Smooth muscle cell (in vitro differentiated cells): ENCODE results near the gene CCDC60. TPM values are rescaled to one million over a fixed set of nuclear protein-coding genes. Genes with fewer than 3 reads are reported as not detected.

Source experiments
- DNase-seq: peaks from one replicate; lab custom pipeline; 2025; ENCODE audit not compliant: unreplicated experiment; lab: John Stamatoyannopoulos, UW
- H2AFZ ChIP-seq: fragments of 200-600 bp; sonication (generic); 2 replicates; pipeline ENCODE4 v1.6.0; 2016; ENCODE audit warnings: antibody characterized with exemption, low read depth, mild to moderate bottlenecking
- H3F3A ChIP-seq: fragments of 200-600 bp; sonication (generic); 2 replicates; pipeline ENCODE4 v1.6.0; 2017; ENCODE audit warnings: antibody characterized with exemption, low read depth
- H3K27ac ChIP-seq: fragments of 200-600 bp; sonication (generic); 2 replicates; pipeline ENCODE4 v1.5.1; 2016; ENCODE audit warnings: low read depth, mild to moderate bottlenecking
- H3K27me3 ChIP-seq: fragments of 200-600 bp; sonication (generic); 2 replicates; pipeline ENCODE4 v1.6.1; 2016; ENCODE audit warnings: low read depth, mild to moderate bottlenecking
- H3K36me3 ChIP-seq: fragments of 200-600 bp; sonication (generic); 2 replicates; pipeline ENCODE4 v1.5.1; 2016; ENCODE audit warnings: low read depth
- H3K4me1 ChIP-seq: fragments of 200-600 bp; sonication (generic); 2 replicates; pipeline ENCODE4 v1.5.1; 2016; ENCODE audit warnings: low read depth
- H3K4me2 ChIP-seq: fragments of 200-600 bp; sonication (generic); 2 replicates; pipeline ENCODE4 v1.6.0; 2016; ENCODE audit warnings: mild to moderate bottlenecking
- H3K4me3 ChIP-seq: fragments of 200-600 bp; sonication (generic); 2 replicates; pipeline ENCODE4 v1.5.1; 2016; ENCODE audit warnings: mild to moderate bottlenecking
- H3K79me2 ChIP-seq: fragments of 200-600 bp; sonication (generic); 2 replicates; pipeline ENCODE4 v1.6.0; 2016; ENCODE audit warnings: low read depth, mild to moderate bottlenecking
- H3K9ac ChIP-seq: fragments of 200-600 bp; sonication (generic); 2 replicates; pipeline ENCODE4 v1.6.0; 2016; ENCODE audit warnings: low read depth
- H3K9me3 ChIP-seq: fragments of 200-600 bp; sonication (generic); replicated peaks from 2 replicates; pipeline ENCODE4 v1.5.1; 2016; ENCODE audit warnings: low read depth
- H4K20me1 ChIP-seq: fragments of 200-600 bp; sonication (generic); 2 replicates; pipeline ENCODE4 v1.6.0; 2016; ENCODE audit warnings: low read depth
- CTCF ChIP-seq: fragments of 200-600 bp; sonication (generic); IDR thresholded peaks from 2 replicates; pipeline ENCODE4 v1.5.1; 2017; ENCODE audit warnings: borderline replicate concordance, mild to moderate bottlenecking, antibody characterized with exemption; ENCODE audit not compliant: insufficient read depth, poor library complexity, severe bottlenecking
- WGBS: methylation state at CpG from one replicate; pipeline ENCODE4 v1.1.7; 2016; ENCODE audit warnings: low lambda C conversion rate; 5-methylcytosine and 5-hydroxymethylcytosine counted together
- polyA plus RNA-seq: library from polyadenylated mRNA; unstranded; fragments of >200 nt; fragmentation: Nextera tagmentation; extraction: Ambion mirVana; gene quantifications from 2 replicates; pipeline ENCODE4 v1.2.1, GENCODE V29; 2016
- total RNA-seq: library from RNA; depleted of rRNA; stranded (reverse); fragments of >200 nt; gene quantifications from 2 replicates; pipeline ENCODE4 v1.2.3, GENCODE V29; 2014

Gene CCDC60, protein sequence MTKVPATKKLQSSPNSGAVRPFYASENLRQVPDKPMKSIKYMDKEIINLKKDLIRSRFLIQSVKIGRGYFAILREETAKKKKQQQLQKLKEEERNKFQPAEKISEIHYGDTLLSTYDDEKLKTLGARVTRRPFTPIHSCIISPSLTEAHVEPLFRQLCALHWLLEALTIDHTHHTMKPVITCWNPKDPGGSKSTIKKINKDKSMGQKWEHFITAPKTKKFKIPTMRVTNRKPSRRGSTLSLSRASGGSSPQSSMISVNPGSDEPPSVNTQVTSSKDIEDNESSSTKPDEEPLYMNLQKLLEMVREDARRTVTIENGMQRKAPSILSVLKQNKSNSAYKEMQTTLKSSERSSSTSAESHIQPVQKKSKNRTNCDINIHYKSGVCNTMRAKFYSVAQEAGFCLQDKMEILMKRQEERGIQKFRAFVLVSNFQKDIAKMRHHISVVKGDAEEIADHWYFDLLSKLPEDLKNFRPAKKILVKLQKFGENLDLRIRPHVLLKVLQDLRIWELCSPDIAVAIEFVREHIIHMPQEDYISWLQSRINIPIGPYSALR
- not detected in 2 replicates for total RNA-seq
- not detected in 2 replicates for polyA plus RNA-seq

GRCh38 chr12:119334430-119335170 is at the start of gene CCDC60:
Gene CCDC60, plus strand, starts transcription at chr12:119334729. Its CDS starts 448 bp downstream, at chr12:119335177.
- WGBS, result 31% methylated on average over 18 of the region's 26 CpGs

DNA sequence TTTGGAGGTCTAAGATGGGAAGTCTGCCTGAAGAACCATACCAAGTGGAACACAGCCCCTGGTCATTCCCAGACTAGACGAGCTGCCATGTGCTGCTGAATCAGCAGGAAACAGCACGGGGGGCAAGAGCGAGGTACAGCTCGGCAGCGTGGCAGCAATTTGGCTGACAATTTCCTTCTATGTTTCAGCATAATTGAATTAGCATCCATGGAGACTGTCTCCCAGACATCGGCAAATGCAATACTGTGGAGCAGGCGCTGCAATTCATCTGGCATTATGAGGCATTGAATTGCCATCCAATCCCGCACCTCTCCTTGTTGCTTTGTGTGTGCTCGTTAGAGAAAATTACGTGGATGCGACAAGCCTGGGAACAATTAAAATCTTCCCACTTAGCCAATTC is 46.0 kb upstream of the CCDC60 start:
- no peaks in the 10 kb centered on the region for H3F3A ChIP-seq
- no peak for DNase-seq
- no peaks in the 10 kb centered on the region for H3K79me2 ChIP-seq
- H3K27me3 ChIP-seq, result no peaks in the 10 kb centered on the region
- 87% methylated on average over 11 of the region's 11 CpGs for WGBS
- no peak overlapping the region for H2AFZ ChIP-seq
- no peaks in the 10 kb centered on the region for H4K20me1 ChIP-seq
- peaks cover 4% of the 10 kb centered on the region for H3K4me1 ChIP-seq
- H3K9ac ChIP-seq, result no peak overlapping the region
- H3K4me2 ChIP-seq, result no peak overlapping the region
- H3K36me3 ChIP-seq, result no peaks in the 10 kb centered on the region
- no peak overlapping the region for H3K4me3 ChIP-seq
- no peak overlapping the region for H3K27ac ChIP-seq
- no peaks in the 10 kb centered on the region for H3K9me3 ChIP-seq
- TF ChIP-seq CTCF, result no peak

More at GRCh38 chr12:119334430-119335170, at the start of gene CCDC60:
- Histone ChIP-seq H4K20me1 (no peaks in the 10 kb centered on the region), H3K9ac (no peak within 1 kb of the TSS), H3K27ac (no peak within 1 kb of the TSS), H2AFZ (no peak within 1 kb of the TSS), H3K79me2 (no peaks in the 10 kb centered on the region), H3K4me1 (peaks cover 20% of the 10 kb centered on the region), H3K4me2 (peak within 1 kb of the TSS; percentile 77), H3F3A (no peaks in the 10 kb centered on the region), H3K9me3 (no peaks in the 10 kb centered on the region), H3K27me3 (peaks cover 16% of the 10 kb centered on the region), H3K36me3 (no peaks in the 10 kb centered on the region), H3K4me3 (peak within 1 kb of the TSS; percentile 40)
- no peak for TF ChIP-seq CTCF
- DNase-seq, result peak; percentile 2

GRCh38 chr12:119292893-119293630 is 41.5 kb upstream of the CCDC60 start:
- no peaks in the 10 kb centered on the region for H3K36me3 ChIP-seq
- H3K9ac ChIP-seq, result no peak overlapping the region
- H3K4me3 ChIP-seq, result no peak overlapping the region
- H2AFZ ChIP-seq, result no peak overlapping the region
- H3K27ac ChIP-seq, result no peak overlapping the region
- no peak for DNase-seq
- TF ChIP-seq CTCF, result no peak
- peaks cover 8% of the 10 kb centered on the region for H3K27me3 ChIP-seq
- H3K4me1 ChIP-seq, result no peaks in the 10 kb centered on the region
- no peaks in the 10 kb centered on the region for H3K9me3 ChIP-seq
- H3K4me2 ChIP-seq, result no peak overlapping the region
- no peaks in the 10 kb centered on the region for H3F3A ChIP-seq
- WGBS, result 82% methylated on average over 6 of the region's 6 CpGs
- H3K79me2 ChIP-seq, result no peaks in the 10 kb centered on the region
- no peaks in the 10 kb centered on the region for H4K20me1 ChIP-seq
